Uterus (tissue), 2 donors: Measurements from ENCODE around the gene NOS1.
A peak's percentile ranks its signal among the peaks of the same experiment; 100 is the strongest.

Source experiments
- POLR2A ChIP-seq, 2 donors: fragments of 450-650 bp; IDR thresholded peaks; one replicate each; pipeline ENCODE4 v1.6.1; 2016; ENCODE audit warnings: antibody characterized with exemption in 2 of 2, mild to moderate bottlenecking in 1 of 2, moderate library complexity in 1 of 2
- TF ChIP-seq, protein P1 (sequence below), 4 experiments: fragments of 200-600 bp in 2 of 4; fragments of 450-650 bp in 2 of 4; sonication (generic) in 2 of 4; IDR thresholded peaks; one replicate each; pipeline ENCODE4 v1.5.1; 2016 to 2019; ENCODE audit warnings: antibody characterized with exemption in 4 of 4, mild to moderate bottlenecking in 2 of 4, moderate library complexity in 1 of 4

DNA sequence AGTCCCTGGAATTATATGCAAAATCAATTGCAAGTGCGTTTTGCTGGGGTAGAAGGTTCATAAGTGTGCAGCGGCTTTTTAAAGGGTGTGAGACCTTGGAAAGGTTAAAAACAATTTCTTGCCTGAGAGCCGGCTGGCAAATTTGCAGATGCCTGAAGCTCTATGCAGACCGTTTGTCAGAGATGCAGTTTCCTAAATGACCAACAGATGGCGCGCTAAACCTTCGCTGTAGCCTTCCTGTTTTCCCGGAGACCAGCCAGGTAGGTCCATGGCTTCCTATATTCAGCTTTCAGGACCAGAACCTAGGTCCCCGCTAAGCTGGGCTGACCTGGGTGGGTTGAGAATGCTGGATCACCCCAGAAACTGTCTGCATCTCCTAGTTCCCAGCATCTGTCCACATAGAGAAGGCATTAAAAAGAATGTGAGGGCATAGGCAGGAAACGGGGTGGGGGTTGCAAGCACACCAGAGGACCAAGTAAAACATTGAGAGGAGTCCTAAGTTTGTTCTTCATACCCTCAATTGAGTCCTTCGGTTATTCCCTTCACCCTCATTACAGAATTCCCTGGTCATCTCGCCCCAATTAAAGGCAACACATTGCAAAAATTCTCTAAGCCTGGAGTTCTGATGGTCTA lies 5.7 kb upstream of the NOS1 start:
- no peak for TF ChIP-seq POLR2A (IDR thresholded peaks at IDR 0.05)
- TF ChIP-seq, protein P1, sequence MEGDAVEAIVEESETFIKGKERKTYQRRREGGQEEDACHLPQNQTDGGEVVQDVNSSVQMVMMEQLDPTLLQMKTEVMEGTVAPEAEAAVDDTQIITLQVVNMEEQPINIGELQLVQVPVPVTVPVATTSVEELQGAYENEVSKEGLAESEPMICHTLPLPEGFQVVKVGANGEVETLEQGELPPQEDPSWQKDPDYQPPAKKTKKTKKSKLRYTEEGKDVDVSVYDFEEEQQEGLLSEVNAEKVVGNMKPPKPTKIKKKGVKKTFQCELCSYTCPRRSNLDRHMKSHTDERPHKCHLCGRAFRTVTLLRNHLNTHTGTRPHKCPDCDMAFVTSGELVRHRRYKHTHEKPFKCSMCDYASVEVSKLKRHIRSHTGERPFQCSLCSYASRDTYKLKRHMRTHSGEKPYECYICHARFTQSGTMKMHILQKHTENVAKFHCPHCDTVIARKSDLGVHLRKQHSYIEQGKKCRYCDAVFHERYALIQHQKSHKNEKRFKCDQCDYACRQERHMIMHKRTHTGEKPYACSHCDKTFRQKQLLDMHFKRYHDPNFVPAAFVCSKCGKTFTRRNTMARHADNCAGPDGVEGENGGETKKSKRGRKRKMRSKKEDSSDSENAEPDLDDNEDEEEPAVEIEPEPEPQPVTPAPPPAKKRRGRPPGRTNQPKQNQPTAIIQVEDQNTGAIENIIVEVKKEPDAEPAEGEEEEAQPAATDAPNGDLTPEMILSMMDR (IDR thresholded peaks at IDR 0.05) = peak; percentile 19 to 73 (median 57)
